Nephron progenitor cell (in vitro differentiated cells): Measurements from ENCODE around the gene RERE.

Experiments
- DNase-seq: peaks from one replicate; pipeline ENCODE4 v3.0.0; 2021
- H3K27ac Mint-ChIP-seq: 2 replicates; pipeline ENCODE4 v1.8.0; 2021; ENCODE audit warnings: mild to moderate bottlenecking, moderate library complexity, mixed read lengths
- H3K27me3 Mint-ChIP-seq: 2 replicates; pipeline ENCODE4 v1.8.0; 2021; ENCODE audit warnings: mild to moderate bottlenecking, low read depth, mixed read lengths; ENCODE audit not compliant: poor library complexity
- H3K36me3 Mint-ChIP-seq: 2 replicates; pipeline ENCODE4 v1.8.0; 2021; ENCODE audit warnings: low read depth, mixed read lengths
- H3K4me1 Mint-ChIP-seq: 2 replicates; pipeline ENCODE4 v1.8.0; 2021; ENCODE audit warnings: mixed read lengths
- H3K4me3 Mint-ChIP-seq: 2 replicates; pipeline ENCODE4 v1.8.0; 2021; ENCODE audit warnings: mild to moderate bottlenecking, moderate library complexity, mixed read lengths
- H3K9me3 Mint-ChIP-seq: 2 replicates; pipeline ENCODE4 v1.8.0; 2021; ENCODE audit warnings: mild to moderate bottlenecking, moderate library complexity, mixed read lengths
- TF ChIP-seq, protein P1 (sequence below): fragments of 200-600 bp; sonication (generic); IDR thresholded peaks from 2 replicates; pipeline ENCODE4 v1.5.0; 2021; ENCODE audit warnings: antibody characterized with exemption

The RERE gene

DNA sequence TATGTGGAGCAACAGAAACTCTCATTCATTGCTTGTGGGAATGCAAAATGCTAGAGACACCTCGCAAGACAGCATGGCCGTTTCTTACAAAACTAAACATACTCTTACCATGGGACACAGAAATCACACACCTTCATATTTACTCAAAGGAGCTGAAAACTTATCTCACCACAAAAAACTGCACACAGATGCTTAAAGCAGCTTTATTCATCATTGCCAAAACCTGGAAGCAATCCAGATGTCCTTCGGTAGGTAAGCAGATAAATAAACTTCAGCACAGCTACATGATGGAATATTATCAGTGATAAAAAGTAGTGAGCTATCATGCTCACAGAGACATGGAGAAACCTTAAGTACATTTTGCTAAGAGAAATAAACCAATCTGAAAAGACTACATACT lies 124.3 kb downstream of the RERE start:
- no peak overlapping the region for H3K4me3 Mint-ChIP-seq
- no peak for DNase-seq
- no peaks in the 10 kb centered on the region for H3K27me3 Mint-ChIP-seq
- TF ChIP-seq, protein P1, sequence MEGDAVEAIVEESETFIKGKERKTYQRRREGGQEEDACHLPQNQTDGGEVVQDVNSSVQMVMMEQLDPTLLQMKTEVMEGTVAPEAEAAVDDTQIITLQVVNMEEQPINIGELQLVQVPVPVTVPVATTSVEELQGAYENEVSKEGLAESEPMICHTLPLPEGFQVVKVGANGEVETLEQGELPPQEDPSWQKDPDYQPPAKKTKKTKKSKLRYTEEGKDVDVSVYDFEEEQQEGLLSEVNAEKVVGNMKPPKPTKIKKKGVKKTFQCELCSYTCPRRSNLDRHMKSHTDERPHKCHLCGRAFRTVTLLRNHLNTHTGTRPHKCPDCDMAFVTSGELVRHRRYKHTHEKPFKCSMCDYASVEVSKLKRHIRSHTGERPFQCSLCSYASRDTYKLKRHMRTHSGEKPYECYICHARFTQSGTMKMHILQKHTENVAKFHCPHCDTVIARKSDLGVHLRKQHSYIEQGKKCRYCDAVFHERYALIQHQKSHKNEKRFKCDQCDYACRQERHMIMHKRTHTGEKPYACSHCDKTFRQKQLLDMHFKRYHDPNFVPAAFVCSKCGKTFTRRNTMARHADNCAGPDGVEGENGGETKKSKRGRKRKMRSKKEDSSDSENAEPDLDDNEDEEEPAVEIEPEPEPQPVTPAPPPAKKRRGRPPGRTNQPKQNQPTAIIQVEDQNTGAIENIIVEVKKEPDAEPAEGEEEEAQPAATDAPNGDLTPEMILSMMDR: no peak
- peaks cover 81% of the 10 kb centered on the region for H3K36me3 Mint-ChIP-seq
- peaks cover 33% of the 10 kb centered on the region for H3K4me1 Mint-ChIP-seq
- H3K9me3 Mint-ChIP-seq: peaks cover 37% of the 10 kb centered on the region
- H3K27ac Mint-ChIP-seq: no peak overlapping the region

DNA sequence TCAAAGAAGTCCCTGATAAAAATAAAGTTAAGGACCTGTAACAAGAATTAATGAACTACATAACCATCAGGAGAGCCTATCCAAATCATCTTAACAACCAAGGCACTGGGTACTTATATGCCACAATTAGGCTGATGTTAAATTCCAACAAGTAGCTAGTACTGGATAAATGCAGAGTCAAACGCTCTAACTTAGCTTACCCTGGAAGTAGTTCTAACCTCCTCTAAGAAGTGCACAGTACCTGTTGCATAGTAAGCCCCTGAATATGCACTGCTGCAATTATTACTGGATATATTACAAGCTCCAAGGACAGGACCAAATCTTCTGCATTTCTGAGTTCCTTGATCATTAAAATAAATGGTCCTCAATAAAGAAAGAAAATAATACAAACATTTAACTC lies 125.8 kb downstream of the RERE start:
- no peak overlapping the region for H3K4me3 Mint-ChIP-seq

DNA sequence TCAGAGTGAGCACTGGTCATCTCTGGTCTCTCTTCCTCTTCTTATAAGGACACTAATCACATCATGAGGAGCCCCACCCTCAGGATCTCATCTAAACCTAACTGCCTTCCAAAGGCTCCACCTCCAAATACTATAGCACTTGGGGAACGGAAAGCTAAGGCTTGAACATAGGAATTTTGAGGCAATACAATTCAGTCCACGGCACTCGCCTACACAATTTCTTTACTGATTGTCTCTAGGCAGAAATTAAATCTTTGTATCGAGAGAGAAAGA lies 127.3 kb downstream of the RERE start:
- Mint-ChIP-seq H3K27ac (no peak overlapping the region), H3K4me1 (peaks cover 40% of the 10 kb centered on the region), H3K4me3 (no peak overlapping the region), H3K27me3 (no peaks in the 10 kb centered on the region), H3K36me3 (peaks cover 76% of the 10 kb centered on the region), H3K9me3 (peaks cover 36% of the 10 kb centered on the region)
- TF ChIP-seq, protein P1: no peak
- DNase-seq: no peak

More for the DNA sequence above, 125.8 kb downstream of the RERE start:
- TF ChIP-seq, protein P1: no peak
- Mint-ChIP-seq H3K27ac (no peak overlapping the region), H3K9me3 (peaks cover 37% of the 10 kb centered on the region), H3K27me3 (no peaks in the 10 kb centered on the region), H3K4me1 (peaks cover 40% of the 10 kb centered on the region), H3K36me3 (peaks cover 77% of the 10 kb centered on the region)
- DNase-seq: no peak

DNA sequence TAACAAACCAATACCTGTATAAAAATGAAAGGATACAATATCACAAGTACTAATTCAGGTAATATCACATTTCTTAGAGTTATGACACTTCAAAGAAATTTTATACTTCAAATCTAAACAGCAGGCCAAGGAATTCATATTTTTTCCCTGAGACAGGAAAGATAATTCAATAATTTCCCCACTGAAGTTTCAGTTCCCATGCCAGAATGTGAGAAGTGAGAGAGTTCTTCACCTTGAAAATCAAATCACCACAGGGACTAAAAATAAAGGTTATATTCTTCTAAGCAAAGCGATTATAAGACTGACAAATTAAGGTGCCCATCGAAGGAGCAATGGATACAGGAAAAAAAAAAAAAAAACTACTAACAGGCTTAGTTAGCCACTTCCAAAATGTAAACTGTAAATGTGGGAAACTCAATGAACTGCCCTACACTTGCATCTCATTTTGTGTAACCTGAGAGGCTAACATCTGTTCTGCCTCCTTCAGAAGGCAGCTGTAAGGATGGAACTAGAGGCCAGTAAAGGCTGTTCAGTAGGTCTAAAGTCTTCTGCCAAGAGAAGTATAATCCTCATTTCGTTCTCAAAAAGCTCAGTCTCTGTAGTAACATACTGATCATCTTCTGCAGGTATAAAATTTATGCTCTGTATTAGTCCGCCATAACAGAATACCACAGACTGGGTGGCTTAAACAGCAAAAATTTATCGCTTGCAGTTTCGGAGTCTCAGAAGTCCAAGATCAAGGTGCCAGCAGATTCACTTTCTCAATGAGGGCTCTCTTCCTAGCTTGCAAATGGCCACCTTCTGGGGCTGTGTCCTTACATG lies 127.8 kb downstream of the RERE start:
- Mint-ChIP-seq H3K9me3 (peaks cover 34% of the 10 kb centered on the region), H3K27me3 (no peaks in the 10 kb centered on the region), H3K4me1 (peaks cover 38% of the 10 kb centered on the region), H3K27ac (no peak overlapping the region), H3K36me3 (peaks cover 70% of the 10 kb centered on the region), H3K4me3 (no peak overlapping the region)
- TF ChIP-seq, protein P1: no peak
- no peak for DNase-seq

DNA sequence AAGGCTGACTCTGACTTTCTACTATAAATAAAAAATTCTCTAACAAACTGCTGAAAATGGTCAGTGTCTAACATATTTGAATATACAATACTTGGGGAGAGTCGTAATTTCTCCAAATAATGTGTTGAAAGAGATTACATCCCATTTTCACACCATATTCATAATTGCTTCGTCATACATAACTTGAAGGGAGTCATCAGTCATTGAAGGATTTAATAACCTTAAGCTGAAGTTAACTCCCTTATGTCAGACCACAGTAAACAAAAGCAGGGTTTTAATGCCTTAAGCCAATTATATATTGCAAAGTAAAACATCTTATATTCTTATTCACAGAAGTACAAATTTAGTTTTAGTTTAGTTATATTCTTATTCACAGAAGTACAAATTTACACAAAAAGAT lies 129.9 kb downstream of the RERE start:
- TF ChIP-seq, protein P1: no peak
- H3K27me3 Mint-ChIP-seq: no peaks in the 10 kb centered on the region
- no peak overlapping the region for H3K4me3 Mint-ChIP-seq
- H3K36me3 Mint-ChIP-seq: peaks cover 51% of the 10 kb centered on the region
- no peak overlapping the region for H3K27ac Mint-ChIP-seq
- H3K4me1 Mint-ChIP-seq: peaks cover 39% of the 10 kb centered on the region
- DNase-seq: no peak
- H3K9me3 Mint-ChIP-seq: peaks cover 23% of the 10 kb centered on the region

DNA sequence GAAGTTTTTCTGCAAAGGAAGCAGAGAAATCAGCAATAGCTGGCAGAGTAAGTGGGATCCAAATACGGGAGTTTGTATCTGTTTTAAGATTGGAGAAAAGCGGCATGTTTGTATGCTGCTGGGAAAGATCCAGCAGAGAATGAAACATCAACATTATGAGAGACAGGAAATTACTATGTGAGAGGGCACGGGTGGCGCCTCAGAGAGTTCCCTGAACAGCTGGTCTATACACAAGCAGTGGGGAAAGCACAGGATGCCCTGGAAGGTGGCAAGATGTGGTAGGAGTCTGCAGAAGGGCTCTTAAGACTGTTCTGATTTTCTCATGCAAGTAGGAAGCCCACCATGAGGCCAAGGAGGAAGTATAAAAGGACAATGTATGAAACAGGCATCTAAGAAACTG lies 130.4 kb downstream of the RERE start:
- H3K27ac Mint-ChIP-seq: peak overlapping the region; percentile 91
- H3K36me3 Mint-ChIP-seq: peaks cover 46% of the 10 kb centered on the region
- TF ChIP-seq, protein P1: no peak
- no peaks in the 10 kb centered on the region for H3K27me3 Mint-ChIP-seq
- DNase-seq: no peak
- H3K4me3 Mint-ChIP-seq: no peak overlapping the region
- H3K9me3 Mint-ChIP-seq: peaks cover 23% of the 10 kb centered on the region
- peaks cover 39% of the 10 kb centered on the region for H3K4me1 Mint-ChIP-seq
